ENCODE results near the gene OR8D1. TPM values are rescaled to one million over a fixed set of nuclear protein-coding genes. Genes with fewer than 3 reads are reported as not detected.

The OR8D1 gene
- total RNA-seq, 1 experiment from 2014 or later: 0.41 TPM

DNA sequence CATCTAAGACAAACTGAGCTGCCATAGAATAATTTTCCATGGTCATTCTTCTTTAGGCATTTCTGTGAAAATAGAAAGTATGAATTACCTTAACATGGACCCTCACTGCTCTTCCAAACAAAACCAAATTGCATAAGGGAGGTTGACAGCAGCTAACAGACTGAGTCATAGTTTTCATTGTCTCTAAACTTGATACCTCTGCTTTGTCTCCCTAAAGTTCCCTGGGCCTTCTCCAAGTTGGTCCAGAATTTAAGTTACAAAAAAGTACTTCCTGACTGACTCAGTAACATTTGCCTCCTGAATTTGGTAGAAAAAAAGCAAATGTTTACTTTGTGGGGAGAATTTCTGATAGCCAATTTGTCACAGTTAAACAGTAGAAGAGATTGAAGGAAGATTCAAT lies 3.0 kb downstream of the OR8D1 start:
- H3K9me3 ChIP-seq (ENCODE audit: low read depth, low read length, poor library complexity, severe bottlenecking): no peaks in the 10 kb centered on the region
- BruUV-seq (replicated peaks): no TSS peak
- no peak for TF ChIP-seq CTCF (conservative IDR thresholded peaks at IDR 0.05; ENCODE audit: low read depth, low read length)
- no peak for TF ChIP-seq EZH2 (IDR thresholded peaks at IDR 0.05; ENCODE audit: borderline replicate concordance, low read depth, low read length, poor library complexity, severe bottlenecking)
- POLR2A ChIA-PET (ENCODE audit: low non-redundant PET): no interaction called here
- CTCF ChIA-PET: no interaction called here
- no peaks in the 10 kb centered on the region for H3K4me1 ChIP-seq (ENCODE audit: insufficient read depth, low read length, poor library complexity, severe bottlenecking)
- no peaks in the 10 kb centered on the region for H3K36me3 ChIP-seq (ENCODE audit: insufficient read depth, low read length, poor library complexity, severe bottlenecking)
- intact Hi-C loops (cut with micrococcal nuclease; ENCODE audit: unreplicated experiment): no loop called here
- no peaks in the 10 kb centered on the region for H3K27me3 ChIP-seq (replicated peaks; ENCODE audit: insufficient read depth, low read depth, low read length, poor library complexity)
- no peak overlapping the region for H3K4me3 ChIP-seq (ENCODE audit: low read depth, low read length, poor library complexity, severe bottlenecking)
- H3K27ac ChIP-seq (ENCODE audit: low read depth, low read length, poor library complexity, severe bottlenecking): no peak overlapping the region
- no peak for DNase-seq (ENCODE audit: low spot score)

- Histone ChIP-seq H3K36me3 (ENCODE audit: insufficient read depth, low read length, poor library complexity, severe bottlenecking) (no peaks in the 10 kb centered on the region), H3K4me3 (ENCODE audit: low read depth, low read length, poor library complexity, severe bottlenecking) (no peak overlapping the region), H3K27ac (ENCODE audit: low read depth, low read length, poor library complexity, severe bottlenecking) (no peak overlapping the region), H3K4me1 (ENCODE audit: insufficient read depth, low read length, poor library complexity, severe bottlenecking) (peaks cover 2% of the 10 kb centered on the region), H3K27me3 (replicated peaks; ENCODE audit: insufficient read depth, low read depth, low read length, poor library complexity) (no peaks in the 10 kb centered on the region), H3K9me3 (ENCODE audit: low read depth, low read length, poor library complexity, severe bottlenecking) (no peaks in the 10 kb centered on the region)
- no peak for DNase-seq (ENCODE audit: low spot score)
- TF ChIP-seq EZH2 (IDR thresholded peaks at IDR 0.05; ENCODE audit: borderline replicate concordance, low read depth, low read length, poor library complexity, severe bottlenecking) (no peak), CTCF (conservative IDR thresholded peaks at IDR 0.05; ENCODE audit: low read depth, low read length) (no peak)
- ChIA-PET POLR2A (ENCODE audit: low non-redundant PET) (no interaction called here), CTCF (no interaction called here)
- no TSS peak for BruUV-seq (replicated peaks)
- intact Hi-C loops (cut with micrococcal nuclease; ENCODE audit: unreplicated experiment): no loop called here
Measured at GRCh38 chr11:124307093-124307492, 6.7 kb downstream of the OR8D1 start.

GRCh38 chr11:124302347-124303125 lies 11.2 kb downstream of the OR8D1 start:
- intact Hi-C loops (cut with micrococcal nuclease; ENCODE audit: unreplicated experiment): no loop called here
- H3K27ac ChIP-seq (ENCODE audit: low read depth, low read length, poor library complexity, severe bottlenecking): no peak overlapping the region
- CTCF ChIA-PET: no interaction called here

More at GRCh38 chr11:124302347-124303125, 11.2 kb downstream of the OR8D1 start:
- H3K27me3 ChIP-seq (replicated peaks; ENCODE audit: insufficient read depth, low read depth, low read length, poor library complexity): no peaks in the 10 kb centered on the region
- BruUV-seq (replicated peaks): no TSS peak
- H3K36me3 ChIP-seq (ENCODE audit: insufficient read depth, low read length, poor library complexity, severe bottlenecking): no peaks in the 10 kb centered on the region
- DNase-seq (ENCODE audit: low spot score): peak; percentile 20
- TF ChIP-seq EZH2 (IDR thresholded peaks at IDR 0.05; ENCODE audit: borderline replicate concordance, low read depth, low read length, poor library complexity, severe bottlenecking) (no peak), CTCF (conservative IDR thresholded peaks at IDR 0.05; ENCODE audit: low read depth, low read length) (no peak)
- H3K4me3 ChIP-seq (ENCODE audit: low read depth, low read length, poor library complexity, severe bottlenecking): no peak overlapping the region
- H3K9me3 ChIP-seq (ENCODE audit: low read depth, low read length, poor library complexity, severe bottlenecking): peaks cover 4% of the 10 kb centered on the region
- H3K4me1 ChIP-seq (ENCODE audit: insufficient read depth, low read length, poor library complexity, severe bottlenecking): peaks cover 10% of the 10 kb centered on the region
- POLR2A ChIA-PET (ENCODE audit: low non-redundant PET): no interaction called here
